Mammary epithelial cell (primary cell): ENCODE data around the gene HAUS3.

Source experiments
- EZH2 ChIP-seq: IDR thresholded peaks from 2 replicates; pipeline ENCODE4 v1.6.1; 2012; ENCODE audit warnings: low read length, inconsistent platforms, borderline replicate concordance
- TF ChIP-seq, protein P1 (sequence below), 2 donors: IDR thresholded peaks in 1 of 2; conservative IDR thresholded peaks in 1 of 2; 2 replicates each; pipeline ENCODE4 v1.5.1; 2011 to 2012; ENCODE audit warnings: inconsistent platforms in 2 of 2, low read length in 2 of 2, mild to moderate bottlenecking in 2 of 2, control low read depth in 1 of 2, low read depth in 1 of 2; ENCODE audit not compliant: insufficient read depth in 1 of 2; ENCODE audit errors: extremely low read depth in 1 of 2

- TF ChIP-seq, protein P1, sequence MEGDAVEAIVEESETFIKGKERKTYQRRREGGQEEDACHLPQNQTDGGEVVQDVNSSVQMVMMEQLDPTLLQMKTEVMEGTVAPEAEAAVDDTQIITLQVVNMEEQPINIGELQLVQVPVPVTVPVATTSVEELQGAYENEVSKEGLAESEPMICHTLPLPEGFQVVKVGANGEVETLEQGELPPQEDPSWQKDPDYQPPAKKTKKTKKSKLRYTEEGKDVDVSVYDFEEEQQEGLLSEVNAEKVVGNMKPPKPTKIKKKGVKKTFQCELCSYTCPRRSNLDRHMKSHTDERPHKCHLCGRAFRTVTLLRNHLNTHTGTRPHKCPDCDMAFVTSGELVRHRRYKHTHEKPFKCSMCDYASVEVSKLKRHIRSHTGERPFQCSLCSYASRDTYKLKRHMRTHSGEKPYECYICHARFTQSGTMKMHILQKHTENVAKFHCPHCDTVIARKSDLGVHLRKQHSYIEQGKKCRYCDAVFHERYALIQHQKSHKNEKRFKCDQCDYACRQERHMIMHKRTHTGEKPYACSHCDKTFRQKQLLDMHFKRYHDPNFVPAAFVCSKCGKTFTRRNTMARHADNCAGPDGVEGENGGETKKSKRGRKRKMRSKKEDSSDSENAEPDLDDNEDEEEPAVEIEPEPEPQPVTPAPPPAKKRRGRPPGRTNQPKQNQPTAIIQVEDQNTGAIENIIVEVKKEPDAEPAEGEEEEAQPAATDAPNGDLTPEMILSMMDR (conservative IDR thresholded peaks at IDR 0.05 in 1 of 2, IDR thresholded peaks at IDR 0.05 in 1 of 2; ENCODE audit: extremely low read depth in 1 of 2, insufficient read depth in 1 of 2, low read depth in 1 of 2, low read length in 2 of 2), result no peak
- TF ChIP-seq EZH2, result no peak
Measured at GRCh38 chr4:2271279-2272025, 29.5 kb upstream of the HAUS3 start.
